Neuronal stem cell (in vitro differentiated cells): Measurements from ENCODE around the gene CTSS.

Source experiments
- DNase-seq: peaks from one replicate; pipeline ENCODE4 v3.0.0-alpha.2; 2013; ENCODE audit warnings: low spot score
- H2AFZ ChIP-seq: one replicate; pipeline ENCODE4 v1.6.1; 2013; ENCODE audit warnings: mild to moderate bottlenecking, low read length, inconsistent platforms
- H2AK5ac ChIP-seq: 2 replicates; pipeline ENCODE4 v1.6.1; 2013; ENCODE audit warnings: low read depth, mild to moderate bottlenecking, inconsistent platforms, low read length, moderate library complexity, mixed read lengths
- H2BK120ac ChIP-seq: 2 replicates; pipeline ENCODE4 v1.6.1; 2013; ENCODE audit warnings: low read depth, mild to moderate bottlenecking, inconsistent platforms, low read length, moderate library complexity, mixed read lengths
- H2BK12ac ChIP-seq: one replicate; pipeline ENCODE4 v1.6.1; 2013; ENCODE audit warnings: low read length, inconsistent platforms
- H2BK15ac ChIP-seq: 2 replicates; pipeline ENCODE4 v1.6.1; 2013; ENCODE audit warnings: mild to moderate bottlenecking, low read length, inconsistent platforms, mixed read lengths
- H2BK5ac ChIP-seq: one replicate; pipeline ENCODE4 v1.6.1; 2013; ENCODE audit warnings: inconsistent platforms, mild to moderate bottlenecking, low read length, moderate library complexity
- H3K14ac ChIP-seq: one replicate; pipeline ENCODE4 v1.6.1; 2013; ENCODE audit warnings: low read length, inconsistent platforms
- H3K18ac ChIP-seq: 2 replicates; pipeline ENCODE4 v1.6.1; 2013; ENCODE audit warnings: low read length, inconsistent platforms
- H3K23ac ChIP-seq: 2 replicates; pipeline ENCODE4 v1.6.1; 2013; ENCODE audit warnings: low read depth, mild to moderate bottlenecking, mixed read lengths, low read length, inconsistent platforms; ENCODE audit not compliant: poor library complexity
- H3K27ac ChIP-seq: replicated peaks from 3 replicates; pipeline ENCODE4 v1.5.1; 2013; ENCODE audit warnings: low read length, inconsistent platforms
- H3K27me3 ChIP-seq, 3 experiments: 2 replicates each; pipeline ENCODE4 v1.6.1; 2013; ENCODE audit warnings: low read length in 3 of 3, mild to moderate bottlenecking in 2 of 3, inconsistent platforms in 1 of 3, low read depth in 1 of 3, mixed read lengths in 1 of 3, moderate library complexity in 1 of 3; ENCODE audit not compliant: control insufficient read depth in 3 of 3, insufficient read depth in 3 of 3
- H3K36me3 ChIP-seq, 2 donors: replicated peaks in 1 of 2; 2 replicates each; pipeline ENCODE4 v1.6.1; 2013; ENCODE audit warnings: low read length in 2 of 2; ENCODE audit not compliant: control insufficient read depth in 2 of 2, insufficient read depth in 2 of 2
- H3K4ac ChIP-seq: 2 replicates; pipeline ENCODE4 v1.6.1; 2013; ENCODE audit warnings: inconsistent platforms, mild to moderate bottlenecking, low read length, moderate library complexity
- H3K4me1 ChIP-seq, 2 donors: 1 replicate in 1 of 2; 2 replicates in 1 of 2; pipeline ENCODE4 v1.6.1; 2013; ENCODE audit warnings: low read length in 2 of 2, low read depth in 1 of 2; ENCODE audit not compliant: control insufficient read depth in 2 of 2, insufficient read depth in 1 of 2
- H3K4me2 ChIP-seq: one replicate; pipeline ENCODE4 v1.6.1; 2013; ENCODE audit warnings: mild to moderate bottlenecking, low read length, inconsistent platforms; ENCODE audit not compliant: insufficient read depth, poor library complexity, severe bottlenecking
- H3K4me3 ChIP-seq, 2 donors: 2 replicates each; pipeline ENCODE4 v1.5.1; 2013; ENCODE audit warnings: low read length in 2 of 2, mild to moderate bottlenecking in 2 of 2, inconsistent platforms in 1 of 2, moderate library complexity in 1 of 2
- H3K79me1 ChIP-seq: one replicate; pipeline ENCODE4 v1.6.1; 2013; ENCODE audit warnings: low read depth, mild to moderate bottlenecking, inconsistent platforms, low read length, moderate library complexity
- H3K9ac ChIP-seq: one replicate; pipeline ENCODE4 v1.6.1; 2013; ENCODE audit warnings: mild to moderate bottlenecking, low read depth, low read length, inconsistent platforms; ENCODE audit not compliant: poor library complexity
- H3K9me3 ChIP-seq, 2 donors: replicated peaks in 1 of 2; 2 replicates each; pipeline versions ENCODE3 to v1.6.1; 2013; ENCODE audit warnings: low read length in 2 of 2, mild to moderate bottlenecking in 2 of 2, inconsistent platforms in 1 of 2, low read depth in 1 of 2, mixed read lengths in 1 of 2, moderate library complexity in 1 of 2; ENCODE audit not compliant: control insufficient read depth in 2 of 2, insufficient read depth in 1 of 2
- H4K8ac ChIP-seq: one replicate; pipeline ENCODE4 v1.6.1; 2013; ENCODE audit warnings: low read depth, mild to moderate bottlenecking, inconsistent platforms, low read length, moderate library complexity
- H4K91ac ChIP-seq: one replicate; pipeline ENCODE4 v1.6.1; 2013; ENCODE audit warnings: low read length, low read depth, mild to moderate bottlenecking, inconsistent platforms; ENCODE audit not compliant: poor library complexity
- WGBS, 2 donors: extraction: QIAGEN DNeasy Blood & Tissue Kit; methylation state at CpG; one replicate each; pipeline ENCODE4 v1.1.7; 2013; ENCODE audit warnings: missing lambda C conversion rate in 2 of 2, mixed read lengths in 1 of 2; ENCODE audit not compliant: insufficient read length in 2 of 2, insufficient replicate concordance in 1 of 2; ENCODE audit errors: extremely low coverage in 2 of 2; 5-methylcytosine and 5-hydroxymethylcytosine counted together

Gene CTSS

GRCh38 chr1:150804671-150805070, 39.1 kb upstream of the CTSS start:
- no peaks in the 10 kb centered on the region for H3K9me3 ChIP-seq
- H2BK120ac ChIP-seq, result no peak overlapping the region
- no peak overlapping the region for H3K4ac ChIP-seq
- no peak overlapping the region for H3K4me2 ChIP-seq
- H2BK15ac ChIP-seq, result no peak overlapping the region
- no CpG with 5 or more reads among the region's 3 CpGs for WGBS, 2 donors
- peaks cover under 1 to 2% of the 10 kb centered on the region in 2 donors for H3K4me1 ChIP-seq
- H3K23ac ChIP-seq, result no peak overlapping the region
- DNase-seq, result no peak
- no peak overlapping the region for H3K27ac ChIP-seq
- no peak overlapping the region for H2BK12ac ChIP-seq
- no peaks in the 10 kb centered on the region for H3K27me3 ChIP-seq
- peaks cover 0 to 2% of the 10 kb centered on the region in 2 donors for H3K36me3 ChIP-seq
- no peak overlapping the region for H4K8ac ChIP-seq
- no peak overlapping the region for H2AK5ac ChIP-seq
- H3K4me3 ChIP-seq, result no peak overlapping the region
- H3K9ac ChIP-seq, result no peak overlapping the region
- H3K79me1 ChIP-seq, result no peaks in the 10 kb centered on the region
- no peak overlapping the region for H3K14ac ChIP-seq
- no peak overlapping the region for H2BK5ac ChIP-seq
- no peak overlapping the region for H2AFZ ChIP-seq
- no peak overlapping the region for H4K91ac ChIP-seq
- H3K18ac ChIP-seq, result no peak overlapping the region

GRCh38 chr1:150799089-150799488, 33.5 kb upstream of the CTSS start:
- Histone ChIP-seq H3K79me1 (no peaks in the 10 kb centered on the region), H3K4me1 (peaks cover 10 to 16% of the 10 kb centered on the region in 2 donors), H3K9me3 (no peaks in the 10 kb centered on the region), H2BK120ac (no peak overlapping the region), H3K18ac (no peak overlapping the region), H3K4me2 (no peak overlapping the region), H3K4me3 (no peak overlapping the region), H2BK15ac (no peak overlapping the region), H2BK5ac (no peak overlapping the region), H3K4ac (no peak overlapping the region), H3K9ac (no peak overlapping the region), H4K8ac (no peak overlapping the region), H2AK5ac (no peak overlapping the region), H3K14ac (no peak overlapping the region), H4K91ac (no peak overlapping the region), H3K27me3 (no peaks in the 10 kb centered on the region), H2AFZ (peak overlapping the region; percentile 62), H3K36me3 (peaks cover 0 to 3% of the 10 kb centered on the region in 2 donors), H3K23ac (no peak overlapping the region), H3K27ac (no peak overlapping the region), H2BK12ac (no peak overlapping the region)
- DNase-seq, result no peak
- no CpG with 5 or more reads among the region's 5 CpGs for WGBS, 2 donors

GRCh38 chr1:150798525-150798924, 32.9 kb upstream of the CTSS start:
- Histone ChIP-seq H3K79me1 (no peaks in the 10 kb centered on the region), H2AFZ (peak overlapping the region; percentile 62), H4K8ac (no peak overlapping the region), H2BK15ac (no peak overlapping the region), H3K18ac (no peak overlapping the region), H3K4me3 (no peak overlapping the region), H3K14ac (no peak overlapping the region), H2BK12ac (no peak overlapping the region), H3K9me3 (no peaks in the 10 kb centered on the region), H3K27ac (no peak overlapping the region), H2AK5ac (no peak overlapping the region), H3K9ac (no peak overlapping the region), H2BK120ac (no peak overlapping the region), H3K4me1 (peaks cover 10 to 16% of the 10 kb centered on the region in 2 donors), H3K27me3 (no peaks in the 10 kb centered on the region), H3K4ac (no peak overlapping the region), H2BK5ac (no peak overlapping the region), H3K23ac (no peak overlapping the region), H3K4me2 (no peak overlapping the region), H4K91ac (no peak overlapping the region), H3K36me3 (peaks cover 0 to 3% of the 10 kb centered on the region in 2 donors)
- no peak for DNase-seq
- no CpG with 5 or more reads among the region's 4 CpGs for WGBS, 2 donors

GRCh38 chr1:150796374-150796773, 30.8 kb upstream of the CTSS start:
- Histone ChIP-seq H3K9ac (no peak overlapping the region), H3K4ac (no peak overlapping the region), H4K91ac (no peak overlapping the region), H3K27me3 (no peaks in the 10 kb centered on the region), H2AFZ (no peak overlapping the region), H2BK5ac (no peak overlapping the region), H3K18ac (no peak overlapping the region), H2BK120ac (no peak overlapping the region), H3K14ac (no peak overlapping the region), H2BK12ac (no peak overlapping the region), H2AK5ac (no peak overlapping the region), H3K23ac (no peak overlapping the region), H4K8ac (no peak overlapping the region), H3K4me1 (peaks cover 10 to 16% of the 10 kb centered on the region in 2 donors), H3K4me2 (no peak overlapping the region), H3K27ac (no peak overlapping the region), H3K36me3 (peaks cover 0 to 3% of the 10 kb centered on the region in 2 donors), H3K79me1 (no peaks in the 10 kb centered on the region), H3K4me3 (no peak overlapping the region), H3K9me3 (no peaks in the 10 kb centered on the region), H2BK15ac (no peak overlapping the region)
- no CpG with 5 or more reads among the region's 3 CpGs for WGBS, 2 donors
- DNase-seq, result no peak
